KMS-11 (cell line): ENCODE results near the gene GADL1.

ENCODE experiments used
- H2AFZ ChIP-seq: fragments of 200-600 bp; sonication (generic); 2 replicates; pipeline ENCODE4 v1.6.1; 2016; ENCODE audit warnings: antibody characterized with exemption, mixed run types, low read depth
- H3K27ac ChIP-seq: fragments of 200-600 bp; sonication (generic); 2 replicates; pipeline ENCODE4 v1.6.1; 2016; ENCODE audit warnings: mild to moderate bottlenecking, mixed run types
- H3K27me3 ChIP-seq: fragments of 200-600 bp; sonication (generic); 2 replicates; pipeline ENCODE4 v1.6.1; 2017; ENCODE audit warnings: mild to moderate bottlenecking, low read depth, mixed run types, moderate library complexity; ENCODE audit not compliant: insufficient read depth
- H3K36me3 ChIP-seq: fragments of 200-600 bp; sonication (generic); 2 replicates; pipeline ENCODE4 v1.6.1; 2017; ENCODE audit warnings: mild to moderate bottlenecking, mixed run types; ENCODE audit not compliant: insufficient read depth
- H3K4me1 ChIP-seq: fragments of 200-600 bp; sonication (generic); 2 replicates; pipeline ENCODE4 v1.6.1; 2016; ENCODE audit warnings: mild to moderate bottlenecking, low read depth, mixed run types; ENCODE audit not compliant: poor library complexity, severe bottlenecking
- H3K4me2 ChIP-seq: fragments of 200-600 bp; sonication (generic); 2 replicates; pipeline ENCODE4 v1.7.0; 2016; ENCODE audit warnings: mild to moderate bottlenecking, mixed run types
- H3K4me3 ChIP-seq: fragments of 200-600 bp; sonication (generic); IDR thresholded peaks from 2 replicates; pipeline ENCODE4 v1.6.1; 2017; ENCODE audit warnings: low read depth, low read length, mixed read lengths; ENCODE audit not compliant: insufficient read depth
- H3K79me2 ChIP-seq: fragments of 200-600 bp; sonication (generic); 2 replicates; pipeline ENCODE4 v1.6.1; 2016; ENCODE audit warnings: low read depth, mixed run types; ENCODE audit not compliant: insufficient read depth
- H3K9ac ChIP-seq: fragments of 200-600 bp; sonication (generic); 2 replicates; pipeline ENCODE4 v1.6.1; 2016; ENCODE audit warnings: mild to moderate bottlenecking, mixed run types
- H4K20me1 ChIP-seq: fragments of 200-600 bp; sonication (generic); 2 replicates; pipeline ENCODE4 v1.6.1; 2016; ENCODE audit warnings: mild to moderate bottlenecking, mixed run types; ENCODE audit not compliant: insufficient read depth
- CTCF ChIP-seq: fragments of 200-600 bp; sonication (generic); conservative IDR thresholded peaks from 2 replicates; pipeline ENCODE4 v1.6.1; 2017; ENCODE audit warnings: low read depth, mild to moderate bottlenecking, antibody characterized with exemption, low read length, moderate library complexity, mixed read lengths

The GADL1 gene

GRCh38 chr3:30686176-30686575 lies 208.3 kb downstream of the GADL1 start:
- Histone ChIP-seq H2AFZ (no peak overlapping the region), H4K20me1 (no peaks in the 10 kb centered on the region), H3K27me3 (no peaks in the 10 kb centered on the region), H3K4me3 (no peak overlapping the region), H3K27ac (no peak overlapping the region), H3K4me2 (no peak overlapping the region), H3K79me2 (no peaks in the 10 kb centered on the region), H3K9ac (no peak overlapping the region), H3K36me3 (no peaks in the 10 kb centered on the region), H3K4me1 (no peaks in the 10 kb centered on the region)
- no peak for TF ChIP-seq CTCF

GRCh38 chr3:30685267-30685667 lies 209.2 kb downstream of the GADL1 start:
- no peak overlapping the region for H3K4me3 ChIP-seq
- H3K4me1 ChIP-seq, result no peaks in the 10 kb centered on the region
- H3K27me3 ChIP-seq, result no peaks in the 10 kb centered on the region
- no peak for TF ChIP-seq CTCF
- H4K20me1 ChIP-seq, result no peaks in the 10 kb centered on the region
- no peak overlapping the region for H2AFZ ChIP-seq
- H3K79me2 ChIP-seq, result no peaks in the 10 kb centered on the region
- no peak overlapping the region for H3K4me2 ChIP-seq
- H3K36me3 ChIP-seq, result no peaks in the 10 kb centered on the region
- no peak overlapping the region for H3K27ac ChIP-seq
- no peak overlapping the region for H3K9ac ChIP-seq

GRCh38 chr3:30684356-30684755 lies 210.1 kb downstream of the GADL1 start:
- Histone ChIP-seq H3K9ac (no peak overlapping the region), H3K36me3 (no peaks in the 10 kb centered on the region), H3K27me3 (no peaks in the 10 kb centered on the region), H3K27ac (no peak overlapping the region), H3K4me3 (no peak overlapping the region), H4K20me1 (no peaks in the 10 kb centered on the region), H3K79me2 (no peaks in the 10 kb centered on the region), H2AFZ (no peak overlapping the region), H3K4me1 (no peaks in the 10 kb centered on the region), H3K4me2 (no peak overlapping the region)
- TF ChIP-seq CTCF, result no peak

GRCh38 chr3:30683769-30684168 lies 210.7 kb downstream of the GADL1 start:
- Histone ChIP-seq H3K27ac (no peak overlapping the region), H3K9ac (no peak overlapping the region), H3K4me2 (no peak overlapping the region), H3K27me3 (no peaks in the 10 kb centered on the region), H3K4me1 (no peaks in the 10 kb centered on the region), H2AFZ (no peak overlapping the region), H3K4me3 (no peak overlapping the region), H3K36me3 (no peaks in the 10 kb centered on the region), H3K79me2 (no peaks in the 10 kb centered on the region), H4K20me1 (no peaks in the 10 kb centered on the region)
- no peak for TF ChIP-seq CTCF
